ENCODE measurements around the gene VAC14. TPM values are rescaled to one million over a fixed set of nuclear protein-coding genes. Genes with fewer than 3 reads are reported as not detected.

The VAC14 gene
- total and polyA plus RNA-seq, 4 experiments from 2014 or later = 30.0 to 41.8 (median 39.2) TPM

GRCh38 chr16:70656065-70656711, 144.8 kb downstream of the VAC14 start:
- ChIA-PET CTCF (ENCODE audit: partially characterized antibody) (interaction anchor here (2.4 kb wide), 1 partner anchor 115 kb away, joined by 8 read pairs; no protein-coding TSS in a partner anchor), POLR2A (ENCODE audit: partially characterized antibody) (no interaction called here)
- intact Hi-C loops (cut with micrococcal nuclease) = loop anchor here (10.0 kb wide), 2 partner anchors 119 to 491 kb away; no protein-coding TSS in a partner anchor
- DNase-seq = no peak
- Mint-ChIP-seq H3K36me3 (no peaks in the 10 kb centered on the region), H3K27ac (no peak overlapping the region), H3K4me1 (peaks cover 0 to 5% (median 4%) of the 10 kb centered on the region in 4 donors), H3K9me3 (no peaks in the 10 kb centered on the region), H3K27me3 (peaks cover 0 to 1% of the 10 kb centered on the region in 2 donors), H3K4me3 (no peak overlapping the region)
- Histone ChIP-seq H3K4me3 (ENCODE audit: low read length in 2 of 2) (no peak overlapping the region), H3K27ac (ENCODE audit: low read depth, low read length) (no peak overlapping the region), H3K27me3 (ENCODE audit: insufficient read depth, low read length) (no peaks in the 10 kb centered on the region), H3K36me3 (ENCODE audit: insufficient read depth, low read length) (no peaks in the 10 kb centered on the region), H3K4me1 (ENCODE audit: insufficient read depth, low read length) (no peaks in the 10 kb centered on the region), H3K9me3 (ENCODE audit: control insufficient read depth in 1 of 2, low read length in 2 of 2) (no peaks in the 10 kb centered on the region)

GRCh38 chr16:70653809-70654771, 146.9 kb downstream of the VAC14 start:
- Mint-ChIP-seq H3K4me3 (peak overlapping the region in 4 of 8 donors; percentile 47 to 80 (median 68)), H3K9me3 (no peaks in the 10 kb centered on the region), H3K27ac (peak overlapping the region in 3 of 7 donors; percentile 14 to 84 (median 58)), H3K36me3 (no peaks in the 10 kb centered on the region), H3K4me1 (peaks cover 0 to 5% (median 4%) of the 10 kb centered on the region in 4 donors), H3K27me3 (peaks cover 0 to 1% of the 10 kb centered on the region in 2 donors)
- Histone ChIP-seq H3K36me3 (ENCODE audit: insufficient read depth, low read length) (no peaks in the 10 kb centered on the region), H3K27ac (ENCODE audit: low read depth, low read length) (no peak overlapping the region), H3K4me3 (ENCODE audit: low read length in 2 of 2) (no peak overlapping the region), H3K27me3 (ENCODE audit: insufficient read depth, low read length) (no peaks in the 10 kb centered on the region), H3K4me1 (ENCODE audit: insufficient read depth, low read length) (no peaks in the 10 kb centered on the region), H3K9me3 (ENCODE audit: control insufficient read depth in 1 of 2, low read length in 2 of 2) (no peaks in the 10 kb centered on the region)
- ChIA-PET POLR2A (ENCODE audit: partially characterized antibody) (no interaction called here), CTCF (ENCODE audit: partially characterized antibody) (interaction anchor here (0.8 to 2.5 kb wide), 15 partner anchors 10 to 860 kb away, joined by 3 to 10 read pairs (median 3); no protein-coding TSS in a partner anchor)
- intact Hi-C loops (cut with micrococcal nuclease) = loop anchor here (1.0 to 10.0 kb wide), 5 partner anchors 121 to 1257 kb away; partner anchors contain the start of genes COG4 and SF3B3
- DNase-seq = peak; percentile 66 to 81 (median 73)

GRCh38 chr16:70653406-70653805, 147.6 kb downstream of the VAC14 start:
- ChIA-PET CTCF (ENCODE audit: partially characterized antibody) (interaction anchor here (0.7 to 2.5 kb wide), 12 partner anchors 9 to 1877 kb away, joined by 3 to 10 read pairs (median 5); no protein-coding TSS in a partner anchor), POLR2A (ENCODE audit: partially characterized antibody) (no interaction called here)
- H3K4me1 Mint-ChIP-seq = peaks cover 0 to 5% (median 4%) of the 10 kb centered on the region in 4 donors
- intact Hi-C loops (cut with micrococcal nuclease) = loop anchor here (1.0 to 10.0 kb wide), 5 partner anchors 121 to 1256 kb away; partner anchors contain the start of genes COG4 and SF3B3
- peaks cover 0 to 1% of the 10 kb centered on the region in 2 donors for H3K27me3 Mint-ChIP-seq
- Histone ChIP-seq H3K27ac (ENCODE audit: low read depth, low read length) (no peak overlapping the region), H3K4me1 (ENCODE audit: insufficient read depth, low read length) (no peaks in the 10 kb centered on the region), H3K36me3 (ENCODE audit: insufficient read depth, low read length) (no peaks in the 10 kb centered on the region), H3K9me3 (ENCODE audit: control insufficient read depth in 1 of 2, low read length in 2 of 2) (no peaks in the 10 kb centered on the region), H3K27me3 (ENCODE audit: insufficient read depth, low read length) (no peaks in the 10 kb centered on the region), H3K4me3 (ENCODE audit: low read length in 2 of 2) (no peak overlapping the region)
- H3K27ac Mint-ChIP-seq = no peak overlapping the region
- no peaks in the 10 kb centered on the region for H3K9me3 Mint-ChIP-seq
- DNase-seq = no peak
- H3K36me3 Mint-ChIP-seq = no peaks in the 10 kb centered on the region
- H3K4me3 Mint-ChIP-seq = no peak overlapping the region

GRCh38 chr16:70652322-70652721, 148.6 kb downstream of the VAC14 start:
- H3K36me3 ChIP-seq (ENCODE audit: insufficient read depth, low read length) = no peaks in the 10 kb centered on the region
- no peaks in the 10 kb centered on the region for H3K9me3 ChIP-seq (ENCODE audit: control insufficient read depth in 1 of 2, low read length in 2 of 2)
- H3K27ac Mint-ChIP-seq = no peak overlapping the region
- no peaks in the 10 kb centered on the region for H3K36me3 Mint-ChIP-seq
- H3K27ac ChIP-seq (ENCODE audit: low read depth, low read length) = no peak overlapping the region
- intact Hi-C loops (cut with micrococcal nuclease) = loop anchor here (5.0 to 10.0 kb wide), 4 partner anchors 122 to 1255 kb away; partner anchors contain the start of genes COG4 and SF3B3
- no peak overlapping the region for H3K4me3 ChIP-seq (ENCODE audit: low read length in 2 of 2)
- CTCF ChIA-PET (ENCODE audit: partially characterized antibody) = interaction anchor here (1.3 to 2.5 kb wide), 3 partner anchors 143 to 488 kb away, joined by 6 to 9 read pairs (median 8); no protein-coding TSS in a partner anchor
- no peak for DNase-seq
- H3K4me3 Mint-ChIP-seq = no peak overlapping the region
- H3K4me1 Mint-ChIP-seq = peaks cover 0 to 5% (median 4%) of the 10 kb centered on the region in 4 donors
- H3K9me3 Mint-ChIP-seq = no peaks in the 10 kb centered on the region
- no peaks in the 10 kb centered on the region for H3K27me3 ChIP-seq (ENCODE audit: insufficient read depth, low read length)
- POLR2A ChIA-PET (ENCODE audit: partially characterized antibody) = no interaction called here
- H3K4me1 ChIP-seq (ENCODE audit: insufficient read depth, low read length) = no peaks in the 10 kb centered on the region
- peaks cover 0 to 1% of the 10 kb centered on the region in 2 donors for H3K27me3 Mint-ChIP-seq

GRCh38 chr16:70651524-70651923, 149.4 kb downstream of the VAC14 start:
- Histone ChIP-seq H3K36me3 (ENCODE audit: insufficient read depth, low read length) (no peaks in the 10 kb centered on the region), H3K27ac (ENCODE audit: low read depth, low read length) (no peak overlapping the region), H3K9me3 (ENCODE audit: control insufficient read depth in 1 of 2, low read length in 2 of 2) (no peaks in the 10 kb centered on the region), H3K27me3 (ENCODE audit: insufficient read depth, low read length) (no peaks in the 10 kb centered on the region), H3K4me1 (ENCODE audit: insufficient read depth, low read length) (no peaks in the 10 kb centered on the region), H3K4me3 (ENCODE audit: low read length in 2 of 2) (no peak overlapping the region)
- H3K27ac Mint-ChIP-seq = peak overlapping the region in 1 of 7 donors; percentile 23
- no peak overlapping the region for H3K4me3 Mint-ChIP-seq
- no peaks in the 10 kb centered on the region for H3K9me3 Mint-ChIP-seq
- POLR2A ChIA-PET (ENCODE audit: partially characterized antibody) = no interaction called here
- peaks cover 0 to 1% of the 10 kb centered on the region in 2 donors for H3K27me3 Mint-ChIP-seq
- intact Hi-C loops (cut with micrococcal nuclease) = loop anchor here (5.0 to 10.0 kb wide), 4 partner anchors 123 to 1254 kb away; partner anchors contain the start of genes COG4 and SF3B3
- no peaks in the 10 kb centered on the region for H3K36me3 Mint-ChIP-seq
- H3K4me1 Mint-ChIP-seq = peaks cover 0 to 5% (median 4%) of the 10 kb centered on the region in 4 donors
- CTCF ChIA-PET (ENCODE audit: partially characterized antibody) = interaction anchor here (0.6 to 2.5 kb wide), 3 partner anchors 143 to 857 kb away, joined by 3 to 8 read pairs (median 5); no protein-coding TSS in a partner anchor
- DNase-seq = no peak

- H3K36me3 Mint-ChIP-seq = no peaks in the 10 kb centered on the region
- CTCF ChIA-PET (ENCODE audit: partially characterized antibody) = no interaction called here
- no peak overlapping the region for H3K27ac Mint-ChIP-seq
- no peaks in the 10 kb centered on the region for H3K9me3 Mint-ChIP-seq
- H3K27ac ChIP-seq (ENCODE audit: low read depth, low read length) = no peak overlapping the region
- intact Hi-C loops (cut with micrococcal nuclease) = loop anchor here (5.0 to 10.0 kb wide), 4 partner anchors 125 to 1253 kb away; partner anchors contain the start of genes COG4 and SF3B3
- H3K36me3 ChIP-seq (ENCODE audit: insufficient read depth, low read length) = no peaks in the 10 kb centered on the region
- peaks cover 0 to 1% of the 10 kb centered on the region in 2 donors for H3K27me3 Mint-ChIP-seq
- H3K4me1 ChIP-seq (ENCODE audit: insufficient read depth, low read length) = no peaks in the 10 kb centered on the region
- peaks cover 0 to 5% (median 4%) of the 10 kb centered on the region in 4 donors for H3K4me1 Mint-ChIP-seq
- POLR2A ChIA-PET (ENCODE audit: partially characterized antibody) = no interaction called here
- H3K4me3 ChIP-seq (ENCODE audit: low read length in 2 of 2) = no peak overlapping the region
- no peaks in the 10 kb centered on the region for H3K9me3 ChIP-seq (ENCODE audit: control insufficient read depth in 1 of 2, low read length in 2 of 2)
- no peak overlapping the region for H3K4me3 Mint-ChIP-seq
- H3K27me3 ChIP-seq (ENCODE audit: insufficient read depth, low read length) = no peaks in the 10 kb centered on the region
- DNase-seq = no peak
These were observed 150.7 kb downstream of the VAC14 start for GRCh38 chr16:70650216-70650615.
